Stromal cell of bone marrow (primary cell): ENCODE measurements around the gene GPR149.
"Not testable (repeated sequence)": the region's sequence is repeated elsewhere in the genome, so short reads cannot be mapped to it uniquely, and the experiment has no call there.

Source experiments
- DNase-seq: peaks from one replicate; pipeline ENCODE4 v3.0.0-alpha.2; 2012; ENCODE audit warnings: low read depth

Gene GPR149, protein sequence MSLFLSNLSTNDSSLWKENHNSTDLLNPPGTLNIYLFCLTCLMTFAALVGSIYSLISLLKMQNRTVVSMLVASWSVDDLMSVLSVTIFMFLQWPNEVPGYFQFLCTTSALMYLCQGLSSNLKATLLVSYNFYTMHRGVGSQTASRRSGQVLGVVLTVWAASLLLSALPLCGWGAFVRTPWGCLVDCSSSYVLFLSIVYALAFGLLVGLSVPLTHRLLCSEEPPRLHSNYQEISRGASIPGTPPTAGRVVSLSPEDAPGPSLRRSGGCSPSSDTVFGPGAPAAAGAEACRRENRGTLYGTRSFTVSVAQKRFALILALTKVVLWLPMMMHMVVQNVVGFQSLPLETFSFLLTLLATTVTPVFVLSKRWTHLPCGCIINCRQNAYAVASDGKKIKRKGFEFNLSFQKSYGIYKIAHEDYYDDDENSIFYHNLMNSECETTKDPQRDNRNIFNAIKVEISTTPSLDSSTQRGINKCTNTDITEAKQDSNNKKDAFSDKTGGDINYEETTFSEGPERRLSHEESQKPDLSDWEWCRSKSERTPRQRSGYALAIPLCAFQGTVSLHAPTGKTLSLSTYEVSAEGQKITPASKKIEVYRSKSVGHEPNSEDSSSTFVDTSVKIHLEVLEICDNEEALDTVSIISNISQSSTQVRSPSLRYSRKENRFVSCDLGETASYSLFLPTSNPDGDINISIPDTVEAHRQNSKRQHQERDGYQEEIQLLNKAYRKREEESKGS

DNA sequence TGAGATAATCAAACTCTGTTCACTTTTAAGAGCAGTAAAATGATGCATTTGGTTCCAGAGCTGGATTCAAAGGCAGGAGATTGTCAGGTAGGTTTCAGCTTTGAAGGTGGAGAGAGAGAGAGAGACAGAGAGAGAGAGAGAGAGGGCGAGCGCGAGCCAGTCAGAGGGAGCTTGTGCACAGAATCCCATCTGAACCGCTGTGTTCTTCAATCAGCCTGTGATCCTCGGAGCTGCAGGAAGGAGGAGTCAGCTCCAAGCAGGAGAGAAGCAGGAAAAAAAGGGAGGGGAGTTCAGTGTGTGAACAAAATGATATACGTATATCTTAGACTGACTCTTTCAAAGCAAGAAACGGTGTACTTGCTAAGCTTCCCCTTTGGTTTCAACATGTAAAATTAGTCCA is at the start of gene GPR149:
TSS of gene GPR149 (minus strand) at position 177 of the 400 bp plus-strand sequence. CDS start 575 bp downstream, outside the sequence.
- no peak for DNase-seq

DNA sequence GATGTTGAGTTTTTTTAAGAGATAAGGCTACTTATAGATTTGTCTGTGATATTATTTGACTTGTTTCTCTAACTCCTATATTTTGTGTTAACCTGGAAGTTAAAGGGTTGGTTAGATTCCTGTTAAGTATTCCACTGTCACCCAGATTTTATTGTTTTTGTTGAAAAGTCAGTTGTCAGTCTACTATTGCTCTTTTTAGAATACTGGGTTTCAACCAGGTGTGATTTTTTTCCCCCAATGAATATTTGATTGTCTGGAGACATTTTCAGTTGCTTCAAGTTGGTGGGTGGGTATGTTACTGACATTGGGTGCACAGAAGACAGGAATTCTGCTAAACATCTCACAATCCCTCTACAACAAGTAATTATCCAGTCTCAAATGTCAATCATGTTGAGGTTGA is 43.8 kb upstream of the GPR149 start:
- no peak for DNase-seq

DNA sequence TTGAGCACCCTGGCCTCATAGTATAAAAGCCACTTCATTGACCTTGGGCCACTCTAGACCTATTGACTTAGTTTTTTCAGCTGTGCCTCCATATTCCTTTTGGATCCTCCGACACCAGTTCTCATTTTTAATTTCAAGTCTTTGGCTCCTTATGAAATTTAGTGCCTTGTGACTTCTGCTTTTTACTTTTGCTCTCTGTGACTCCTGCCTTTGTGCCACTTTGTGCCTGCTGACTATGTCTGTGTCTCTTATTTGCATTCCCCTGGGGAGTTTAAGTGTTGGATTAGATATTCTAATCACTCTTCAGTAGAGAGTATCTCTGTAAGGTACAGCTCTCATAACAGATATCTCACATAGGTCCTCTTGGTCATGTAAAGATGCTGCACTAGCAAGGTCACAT is 39.6 kb upstream of the GPR149 start:
- no peak for DNase-seq

DNA sequence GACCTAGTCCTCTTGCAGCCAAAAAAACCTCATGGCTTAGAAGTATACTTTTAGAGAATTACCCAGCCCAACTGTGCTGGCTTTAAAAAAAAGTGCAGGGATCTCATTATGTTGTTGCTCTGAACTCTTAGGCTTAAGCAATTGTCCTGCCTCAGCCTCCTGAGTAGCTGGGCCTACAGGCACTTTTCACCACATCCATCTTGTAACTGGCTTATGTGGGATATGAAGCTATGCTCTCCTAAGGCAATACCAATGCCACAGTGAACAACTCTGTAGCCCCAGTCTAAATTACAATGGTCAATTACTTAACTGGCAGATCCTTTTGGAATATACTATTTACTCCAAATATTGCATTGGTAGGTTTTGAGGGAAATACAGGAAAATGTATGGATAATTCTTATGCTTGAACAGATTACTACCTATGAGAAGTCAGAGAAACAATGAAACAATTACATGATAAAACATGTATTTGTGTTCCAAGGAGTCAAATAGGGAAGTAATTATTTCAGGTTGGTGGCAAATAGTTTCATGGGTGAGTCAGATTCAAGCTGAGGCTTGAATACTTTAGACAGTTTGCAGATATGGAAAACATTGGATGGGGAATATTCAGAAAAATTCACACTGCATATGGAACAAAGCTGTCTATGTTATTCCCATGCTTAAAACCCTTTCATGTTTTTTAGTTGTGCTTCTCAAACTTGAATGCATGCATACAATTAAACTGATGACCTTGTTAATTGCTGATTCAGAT is 34.6 kb upstream of the GPR149 start:
- no peak for DNase-seq

DNA sequence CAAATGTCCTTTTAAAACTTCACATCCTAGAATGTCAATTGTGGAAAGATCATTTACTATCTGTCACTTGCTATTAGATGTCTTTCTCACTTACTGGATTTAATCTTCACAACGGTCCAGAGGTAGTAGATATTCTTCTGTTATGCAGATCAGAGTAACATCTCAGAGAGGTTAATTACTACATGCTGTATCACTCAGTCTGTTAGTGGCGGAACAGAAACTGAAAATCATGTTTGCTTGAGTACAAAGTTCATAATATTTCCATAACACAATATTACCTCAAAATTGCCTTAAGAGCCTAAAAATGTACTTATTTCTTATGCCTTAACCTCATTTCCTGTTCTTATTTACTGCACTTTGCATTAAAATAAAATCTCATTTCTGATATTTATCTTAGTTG is 28.6 kb upstream of the GPR149 start:
- DNase-seq, result no peak

DNA sequence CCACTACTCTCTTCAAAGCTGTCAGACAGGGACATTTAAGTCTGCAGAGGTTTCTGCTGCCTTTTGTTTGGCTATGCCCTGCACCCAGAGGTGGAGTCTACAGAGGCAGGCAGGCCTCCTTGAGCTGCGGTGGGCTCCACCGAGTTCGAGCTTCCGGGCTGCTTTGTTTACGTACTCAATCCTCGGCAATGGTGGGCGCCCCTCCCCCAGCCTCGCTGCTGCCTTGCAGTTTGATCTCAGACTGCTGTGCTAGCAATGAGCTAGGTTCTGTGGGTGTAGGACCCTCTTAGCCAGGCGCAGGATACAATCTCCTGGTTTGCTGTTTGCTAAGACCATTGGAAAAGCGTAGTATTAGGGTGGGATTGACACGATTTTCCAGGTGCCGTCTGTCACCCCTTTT is 9.1 kb upstream of the GPR149 start:
- DNase-seq, result not testable (repeated sequence)

DNA sequence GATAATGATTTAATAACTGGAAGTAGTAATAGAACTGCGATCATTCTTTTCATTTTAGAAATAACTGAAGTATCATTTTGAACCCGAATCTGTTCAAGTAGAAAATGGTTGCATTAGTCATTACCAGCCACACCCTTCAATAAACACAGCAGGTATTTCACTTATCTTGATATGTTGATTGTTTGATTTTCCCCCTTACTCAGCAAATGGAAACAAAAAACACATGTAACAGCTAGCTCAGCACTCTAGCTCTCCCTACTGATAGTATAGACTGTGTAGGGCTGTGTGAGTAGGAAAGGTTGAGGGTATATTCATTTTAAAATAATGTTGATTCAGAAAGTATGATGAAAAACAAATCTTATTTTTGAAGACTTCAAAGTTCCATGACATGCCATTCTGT is 1.1 kb upstream of the GPR149 start:
- DNase-seq, result no peak

DNA sequence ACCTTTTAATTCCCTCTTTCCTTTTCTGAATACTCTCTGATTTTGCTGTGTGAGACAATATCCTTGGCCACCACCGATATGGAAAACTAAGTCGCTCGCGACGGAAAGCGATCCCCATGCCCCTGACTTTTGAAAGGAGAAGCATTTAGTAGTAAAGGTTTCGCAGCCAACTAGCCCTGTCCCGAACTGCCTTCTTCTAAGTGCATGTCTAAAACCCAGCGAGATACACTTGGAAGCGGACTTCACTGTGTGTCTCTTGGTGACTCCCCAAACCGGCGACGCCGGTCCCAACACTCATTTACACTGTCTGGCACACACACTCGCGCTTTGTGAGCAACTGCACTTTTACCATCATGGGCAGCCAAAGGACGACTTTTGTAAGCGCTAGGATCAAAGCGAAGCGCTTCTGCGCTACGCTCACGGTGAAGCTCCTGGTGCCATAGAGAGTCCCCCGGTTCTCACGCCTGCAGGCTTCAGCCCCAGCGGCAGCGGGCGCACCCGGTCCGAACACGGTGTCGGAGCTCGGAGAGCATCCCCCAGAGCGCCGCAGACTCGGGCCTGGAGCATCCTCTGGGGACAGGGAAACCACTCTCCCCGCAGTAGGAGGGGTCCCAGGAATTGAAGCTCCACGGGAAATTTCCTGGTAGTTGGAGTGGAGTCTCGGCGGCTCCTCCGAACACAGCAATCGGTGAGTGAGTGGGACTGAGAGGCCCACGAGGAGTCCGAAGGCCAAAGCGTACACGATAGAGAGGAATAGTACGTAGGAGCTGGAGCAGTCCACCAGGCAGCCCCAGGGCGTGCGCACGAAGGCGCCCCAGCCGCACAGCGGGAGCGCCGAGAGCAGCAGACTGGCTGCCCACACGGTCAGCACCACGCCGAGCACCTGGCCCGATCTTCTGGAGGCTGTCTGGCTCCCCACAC is 1.4 kb downstream of the GPR149 start:
- DNase-seq, result no peak

DNA sequence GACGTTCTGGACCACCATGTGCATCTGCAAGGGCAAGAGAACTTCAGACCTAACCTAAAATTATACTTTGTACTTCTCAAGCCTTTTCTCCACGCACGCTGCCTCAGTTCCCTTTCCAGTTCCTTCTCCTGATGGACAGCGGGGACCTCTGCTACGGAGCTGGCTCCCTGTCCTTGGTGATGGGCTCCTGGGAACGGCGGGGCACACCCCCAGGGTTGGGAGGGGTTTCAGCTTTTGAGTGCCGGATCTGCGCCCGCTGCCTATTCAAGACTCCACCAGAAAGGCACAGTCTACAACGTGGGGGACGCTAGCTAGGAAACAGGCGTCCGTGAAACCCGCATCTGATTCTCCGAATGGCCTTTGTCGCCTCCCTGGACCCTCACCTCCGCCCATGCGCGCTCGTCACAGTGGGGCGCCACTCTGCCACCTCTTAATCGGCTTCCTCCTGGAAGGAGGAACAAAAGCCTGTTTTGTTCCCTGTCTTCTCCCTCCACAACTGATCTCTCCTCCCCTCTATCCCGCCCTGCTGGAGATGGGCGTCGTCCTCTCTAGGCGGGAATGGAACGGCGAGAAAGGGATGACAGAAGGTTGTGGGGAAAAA is 2.2 kb downstream of the GPR149 start:
- no peak for DNase-seq

DNA sequence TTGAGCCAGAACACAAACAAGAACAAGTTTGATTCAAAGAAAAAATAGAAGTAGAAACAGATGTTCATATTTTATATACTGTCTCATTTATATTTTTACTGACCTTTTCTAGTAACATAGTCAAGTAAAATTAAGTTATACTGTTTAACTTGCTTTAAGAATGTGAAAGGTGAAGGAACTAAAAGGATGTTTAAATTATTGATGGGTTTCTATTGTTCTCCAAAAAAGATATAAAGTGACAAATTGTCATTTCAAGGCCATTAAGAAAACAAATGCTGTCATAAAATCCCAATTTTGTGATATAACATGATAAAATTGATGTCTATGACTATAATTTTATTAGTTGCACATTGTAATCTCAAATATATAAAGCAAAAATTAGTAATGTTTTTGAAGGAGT is 7.3 kb downstream of the GPR149 start:
- no peak for DNase-seq

DNA sequence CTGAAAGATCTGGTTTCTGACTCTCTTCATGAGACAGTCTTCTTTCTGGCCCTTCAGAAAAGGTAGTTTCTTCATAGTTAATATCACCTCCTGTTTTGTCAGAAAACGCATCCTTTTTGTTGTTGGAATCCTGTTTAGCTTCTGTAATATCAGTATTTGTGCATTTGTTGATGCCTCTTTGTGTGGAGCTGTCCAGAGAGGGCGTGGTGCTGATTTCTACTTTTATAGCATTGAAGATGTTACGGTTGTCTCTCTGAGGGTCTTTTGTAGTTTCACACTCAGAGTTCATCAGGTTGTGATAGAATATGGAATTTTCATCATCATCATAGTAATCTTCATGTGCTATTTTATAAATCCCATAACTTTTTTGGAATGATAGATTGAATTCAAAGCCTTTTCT is 8.9 kb downstream of the GPR149 start:
- DNase-seq, result no peak

DNA sequence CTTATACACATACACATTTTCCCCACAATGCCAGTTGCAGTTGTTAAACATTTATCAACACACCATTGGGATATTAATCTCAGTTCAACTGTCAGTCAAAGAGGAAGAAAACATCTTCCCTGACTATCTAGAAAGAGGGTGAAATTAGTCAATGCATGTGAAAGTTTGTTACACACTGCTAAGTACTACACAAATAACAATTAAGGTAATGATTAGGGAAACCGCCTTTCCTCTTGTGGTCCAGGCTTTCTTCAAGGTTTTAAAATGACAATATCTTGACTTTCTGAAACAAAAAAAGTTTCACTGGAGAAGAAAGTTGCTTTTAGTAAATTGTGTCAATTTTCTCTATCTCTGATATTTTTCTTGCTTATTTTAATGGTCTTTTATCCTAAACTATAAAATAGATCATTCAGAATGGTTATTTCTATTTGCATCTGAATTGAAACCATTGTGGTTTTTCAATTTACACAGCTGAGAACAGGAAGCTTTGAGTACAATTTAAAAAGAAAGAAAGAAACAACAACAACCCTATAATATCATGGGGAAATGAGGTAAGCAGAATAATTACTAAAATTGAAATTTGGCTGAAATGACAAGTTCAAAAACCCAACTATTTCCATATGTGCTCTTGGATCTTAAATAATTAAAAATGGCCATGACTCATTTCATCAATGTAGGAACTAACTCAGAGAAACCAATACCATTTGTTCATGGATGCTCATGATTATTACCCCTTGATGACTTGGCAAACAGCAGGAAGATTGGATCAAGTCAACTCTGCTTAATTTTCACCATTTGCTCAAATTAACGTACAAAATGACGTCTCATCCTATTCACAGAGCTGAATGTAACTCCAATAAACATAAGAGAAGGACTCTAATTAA is 31.7 kb downstream of the GPR149 start:
- no peak for DNase-seq

DNA sequence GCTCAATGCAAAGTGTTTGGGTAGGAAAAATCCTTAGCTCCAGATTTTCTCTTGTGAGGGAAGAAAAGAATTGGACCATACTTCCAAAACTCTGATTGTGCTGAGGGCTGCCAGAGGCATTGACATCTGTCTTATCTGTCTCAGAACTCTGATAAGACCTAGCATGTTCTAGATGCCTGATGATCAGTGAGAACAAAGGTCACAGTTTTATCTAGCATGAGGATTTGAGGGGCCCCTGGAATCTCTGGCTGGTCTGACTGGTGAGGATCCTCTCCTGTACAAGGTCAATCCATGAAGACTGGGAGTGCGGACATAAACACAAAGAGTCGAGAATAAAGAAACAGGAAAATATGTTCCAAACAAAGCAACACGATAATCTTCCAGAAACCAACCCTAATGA is 40.1 kb downstream of the GPR149 start:
- no peak for DNase-seq

DNA sequence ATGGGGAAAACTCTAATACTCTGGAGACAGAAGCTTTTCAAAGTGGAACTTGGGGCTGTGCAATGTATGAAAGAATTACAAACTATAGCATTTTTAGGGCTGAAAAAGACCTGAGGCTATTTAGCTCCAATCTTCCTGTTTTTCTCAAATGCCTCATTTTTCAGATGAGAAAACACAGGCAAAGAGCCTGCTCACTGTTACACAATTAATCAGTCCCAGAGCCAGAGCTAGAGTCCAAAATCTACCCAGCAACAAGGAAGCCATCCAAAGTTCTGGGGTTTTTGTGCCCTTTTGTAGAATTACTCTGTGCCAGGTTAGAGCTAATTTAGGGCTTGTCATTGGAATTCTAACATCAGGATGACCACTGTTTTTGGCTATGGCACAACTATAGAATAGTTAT is 45.5 kb downstream of the GPR149 start:
- DNase-seq, result no peak

DNA sequence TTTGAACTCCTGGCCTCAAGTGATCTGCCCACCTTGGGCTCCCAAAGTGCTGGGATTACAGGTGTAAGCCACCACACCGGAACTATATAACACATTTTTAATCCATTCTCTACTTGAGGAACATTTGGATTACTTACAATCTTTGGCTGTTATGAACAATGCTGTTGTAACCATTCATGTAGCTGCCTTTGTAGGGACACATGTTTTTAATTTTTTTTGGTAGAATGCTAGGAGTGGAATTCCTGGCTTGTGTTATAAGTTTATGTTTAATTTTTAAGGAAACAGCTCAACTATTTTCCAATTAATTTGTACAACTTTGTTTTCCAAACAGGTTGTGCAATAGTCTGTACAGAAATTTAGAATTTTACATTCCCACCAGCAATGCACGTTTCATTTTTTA is 51.7 kb downstream of the GPR149 start:
- DNase-seq, result no peak

DNA sequence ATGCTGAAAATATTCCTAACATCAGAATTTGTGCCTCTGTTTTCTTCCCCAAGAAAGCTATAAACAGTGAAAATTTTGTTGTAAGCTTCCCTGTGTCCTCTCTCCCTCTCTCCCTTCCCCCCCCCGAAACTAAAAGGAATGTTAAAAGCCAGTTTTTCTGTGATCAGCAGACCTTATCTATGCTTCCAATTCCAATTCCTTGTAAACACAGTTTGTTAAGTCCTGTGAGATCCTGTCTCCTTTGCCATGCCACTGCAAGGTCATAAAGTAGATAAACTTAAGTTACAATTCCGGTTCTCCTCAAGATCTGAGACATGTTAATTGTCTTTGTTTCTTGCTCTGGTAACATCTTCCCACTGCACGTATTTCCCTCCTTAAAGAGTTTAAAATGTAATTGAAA is 62.8 kb downstream of the GPR149 start:
- no peak for DNase-seq

DNA sequence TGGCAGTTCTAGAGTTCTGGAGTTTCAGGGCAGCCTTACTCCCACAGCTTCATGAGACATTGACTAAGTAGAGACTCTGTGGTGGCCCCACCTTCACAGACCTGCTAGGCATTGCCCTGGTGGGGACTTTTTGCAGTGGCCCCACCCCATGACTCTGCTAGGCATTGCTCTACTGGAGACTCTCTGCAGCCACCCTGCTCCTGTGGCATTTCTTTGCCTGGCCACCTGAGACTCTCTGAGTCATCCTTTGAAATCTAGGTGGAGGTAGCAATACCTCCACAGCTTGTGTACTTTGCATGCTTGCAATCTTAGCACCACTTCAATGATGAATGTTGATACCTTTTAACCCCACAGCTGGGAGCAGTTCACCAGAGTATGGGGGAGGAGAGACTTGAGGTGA is 65.1 kb downstream of the GPR149 start:
- DNase-seq, result no peak

DNA sequence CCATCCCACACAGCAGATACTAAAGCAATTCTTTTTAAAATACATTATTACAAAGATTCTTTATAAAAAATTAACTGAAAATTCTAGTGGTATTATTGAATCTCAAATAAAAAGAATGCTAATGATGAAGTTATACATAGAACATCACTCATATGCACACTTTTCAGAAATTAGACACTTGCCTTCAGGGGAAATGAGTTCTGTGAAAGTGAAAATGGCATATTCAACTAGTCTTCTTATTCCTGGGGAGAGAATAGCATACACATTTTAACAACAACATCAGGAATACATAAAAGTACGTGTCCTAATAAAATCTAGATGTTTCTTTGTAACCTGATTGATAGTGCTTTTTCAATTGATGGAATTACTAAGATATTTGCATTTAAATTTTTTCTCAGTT is 68.9 kb downstream of the GPR149 start:
- no peak for DNase-seq

DNA sequence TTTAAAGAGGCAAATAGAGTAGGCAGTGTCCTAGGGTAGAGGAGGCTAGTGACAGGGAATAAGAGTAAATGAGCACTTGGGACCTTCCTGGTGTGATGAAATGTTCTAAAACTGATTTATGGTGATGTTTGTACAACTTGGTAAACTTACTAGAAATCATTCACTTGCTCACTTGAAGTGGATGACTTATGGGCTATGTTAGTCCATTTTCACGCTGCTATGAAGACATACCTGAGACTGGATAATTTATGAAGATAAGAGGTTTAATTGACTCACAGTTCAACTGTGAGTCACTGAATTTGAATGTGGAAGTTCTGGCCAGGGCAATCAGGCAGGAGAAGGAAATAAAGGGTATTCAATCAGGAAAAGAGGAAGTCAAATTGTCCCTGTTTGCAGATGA is 74.0 kb downstream of the GPR149 start:
- no peak for DNase-seq

DNA sequence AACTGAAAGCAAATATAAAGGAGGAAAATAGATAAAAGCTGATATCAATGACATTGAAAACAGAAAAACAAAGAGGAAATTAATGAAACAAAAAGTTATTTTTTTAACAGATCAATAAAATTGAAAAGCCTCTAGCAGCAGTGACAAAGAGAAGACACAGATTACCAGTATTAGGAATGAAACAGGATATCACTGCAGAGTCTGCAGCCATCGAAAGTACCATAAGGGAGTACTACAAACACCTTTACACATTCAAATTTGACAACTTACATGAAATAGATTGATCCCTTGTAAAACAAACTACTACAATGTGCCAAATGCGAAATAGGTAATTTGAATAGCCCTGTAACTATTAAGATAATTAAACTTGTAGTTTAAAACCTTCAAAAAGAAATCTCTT is 80.8 kb downstream of the GPR149 start:
- no peak for DNase-seq
